Measurements from ENCODE around the gene CCL20.

Gene CCL20

DNA sequence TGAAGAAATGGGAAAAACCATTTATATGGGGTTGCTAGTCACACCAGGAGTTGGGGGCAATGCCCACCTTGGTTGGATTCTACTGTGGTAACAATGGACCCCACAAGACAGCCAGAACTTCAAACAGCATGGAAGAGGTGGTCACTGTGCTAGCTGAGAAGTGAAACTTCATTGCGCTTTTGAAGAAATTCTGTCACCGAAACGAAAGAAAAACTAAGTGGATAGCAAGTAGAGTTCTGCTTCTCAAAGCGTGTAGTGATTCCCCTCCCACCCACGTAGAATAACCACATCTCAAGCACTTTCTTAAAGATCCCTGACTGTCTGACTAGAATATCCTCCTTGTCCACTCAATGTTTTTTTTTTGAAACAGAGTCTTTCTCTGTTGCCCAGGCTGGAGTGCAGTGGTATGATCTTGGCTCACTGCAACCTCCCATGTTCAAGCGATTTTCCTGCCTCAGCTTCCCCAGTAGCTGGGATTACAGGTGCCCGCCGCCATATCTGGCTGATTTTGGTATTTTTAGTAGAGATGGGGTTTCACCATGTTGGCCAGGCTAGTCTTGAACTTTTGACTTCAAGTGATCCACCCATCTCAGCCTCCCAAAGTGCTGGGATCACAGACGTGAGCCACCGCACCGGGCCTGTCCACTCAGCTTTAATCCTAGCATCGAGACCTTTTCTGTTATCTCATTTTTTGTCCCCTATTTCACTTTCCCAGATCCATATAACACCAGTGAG lies 30.1 kb upstream of the CCL20 start:
- TF ChIP-seq NFIC (IDR thresholded peaks at IDR 0.05) (no peak), CREB1 (IDR thresholded peaks at IDR 0.05; ENCODE audit: low read depth) (no peak), RAD21 (IDR thresholded peaks at IDR 0.05; ENCODE audit: low read depth) (no peak), CEBPB (IDR thresholded peaks at IDR 0.05) (no peak), TEAD4 (IDR thresholded peaks at IDR 0.05) (no peak), TAF1 (IDR thresholded peaks at IDR 0.05; ENCODE audit: low read depth) (no peak), EP300 (IDR thresholded peaks at IDR 0.05; ENCODE audit: borderline replicate concordance) (no peak), MAX (IDR thresholded peaks at IDR 0.05) (no peak), YY1 (IDR thresholded peaks at IDR 0.05; ENCODE audit: low read depth) (no peak)

- TF ChIP-seq CREB1 (IDR thresholded peaks at IDR 0.05; ENCODE audit: low read depth) (no peak), TCF12 (IDR thresholded peaks at IDR 0.05; ENCODE audit: low read depth) (no peak), ZBTB7A (IDR thresholded peaks at IDR 0.05; ENCODE audit: low read depth) (no peak), NFIC (IDR thresholded peaks at IDR 0.05) (no peak; the same call in 1 of the 2 replicates), RAD21 (IDR thresholded peaks at IDR 0.05; ENCODE audit: low read depth) (no peak), EP300 (IDR thresholded peaks at IDR 0.05; ENCODE audit: borderline replicate concordance) (no peak), MAX (IDR thresholded peaks at IDR 0.05) (no peak), TEAD4 (IDR thresholded peaks at IDR 0.05) (no peak), CEBPB (IDR thresholded peaks at IDR 0.05) (no peak), TAF1 (IDR thresholded peaks at IDR 0.05; ENCODE audit: low read depth) (no peak), FOXM1 (IDR thresholded peaks at IDR 0.05; ENCODE audit: borderline replicate concordance, low read depth) (no peak), USF1 (IDR thresholded peaks at IDR 0.05) (no peak), YY1 (IDR thresholded peaks at IDR 0.05; ENCODE audit: low read depth) (no peak), EGR1 (IDR thresholded peaks at IDR 0.05) (no peak)
- TF ChIP-seq, protein P1, sequence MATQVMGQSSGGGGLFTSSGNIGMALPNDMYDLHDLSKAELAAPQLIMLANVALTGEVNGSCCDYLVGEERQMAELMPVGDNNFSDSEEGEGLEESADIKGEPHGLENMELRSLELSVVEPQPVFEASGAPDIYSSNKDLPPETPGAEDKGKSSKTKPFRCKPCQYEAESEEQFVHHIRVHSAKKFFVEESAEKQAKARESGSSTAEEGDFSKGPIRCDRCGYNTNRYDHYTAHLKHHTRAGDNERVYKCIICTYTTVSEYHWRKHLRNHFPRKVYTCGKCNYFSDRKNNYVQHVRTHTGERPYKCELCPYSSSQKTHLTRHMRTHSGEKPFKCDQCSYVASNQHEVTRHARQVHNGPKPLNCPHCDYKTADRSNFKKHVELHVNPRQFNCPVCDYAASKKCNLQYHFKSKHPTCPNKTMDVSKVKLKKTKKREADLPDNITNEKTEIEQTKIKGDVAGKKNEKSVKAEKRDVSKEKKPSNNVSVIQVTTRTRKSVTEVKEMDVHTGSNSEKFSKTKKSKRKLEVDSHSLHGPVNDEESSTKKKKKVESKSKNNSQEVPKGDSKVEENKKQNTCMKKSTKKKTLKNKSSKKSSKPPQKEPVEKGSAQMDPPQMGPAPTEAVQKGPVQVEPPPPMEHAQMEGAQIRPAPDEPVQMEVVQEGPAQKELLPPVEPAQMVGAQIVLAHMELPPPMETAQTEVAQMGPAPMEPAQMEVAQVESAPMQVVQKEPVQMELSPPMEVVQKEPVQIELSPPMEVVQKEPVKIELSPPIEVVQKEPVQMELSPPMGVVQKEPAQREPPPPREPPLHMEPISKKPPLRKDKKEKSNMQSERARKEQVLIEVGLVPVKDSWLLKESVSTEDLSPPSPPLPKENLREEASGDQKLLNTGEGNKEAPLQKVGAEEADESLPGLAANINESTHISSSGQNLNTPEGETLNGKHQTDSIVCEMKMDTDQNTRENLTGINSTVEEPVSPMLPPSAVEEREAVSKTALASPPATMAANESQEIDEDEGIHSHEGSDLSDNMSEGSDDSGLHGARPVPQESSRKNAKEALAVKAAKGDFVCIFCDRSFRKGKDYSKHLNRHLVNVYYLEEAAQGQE (IDR thresholded peaks at IDR 0.05; ENCODE audit: low read depth), result no peak
These were observed 28.3 kb upstream of the CCL20 start for GRCh38 chr2:227785293-227785692.

- TF ChIP-seq, protein P1 (IDR thresholded peaks at IDR 0.05; ENCODE audit: low read depth), result no peak
- TF ChIP-seq CREB1 (IDR thresholded peaks at IDR 0.05; ENCODE audit: low read depth), result no peak
- TF ChIP-seq TAF1 (IDR thresholded peaks at IDR 0.05; ENCODE audit: low read depth), result no peak
- no peak for TF ChIP-seq MAX (IDR thresholded peaks at IDR 0.05)
- no peak for TF ChIP-seq EGR1 (IDR thresholded peaks at IDR 0.05)
- no peak for TF ChIP-seq EP300 (IDR thresholded peaks at IDR 0.05; ENCODE audit: borderline replicate concordance)
- no peak for TF ChIP-seq CEBPB (IDR thresholded peaks at IDR 0.05)
- no peak for TF ChIP-seq NFIC (IDR thresholded peaks at IDR 0.05)
- no peak for TF ChIP-seq FOXM1 (IDR thresholded peaks at IDR 0.05; ENCODE audit: borderline replicate concordance, low read depth)
- no peak for TF ChIP-seq USF1 (IDR thresholded peaks at IDR 0.05)
- TF ChIP-seq TCF12 (IDR thresholded peaks at IDR 0.05; ENCODE audit: low read depth), result no peak
- no peak for TF ChIP-seq ZBTB7A (IDR thresholded peaks at IDR 0.05; ENCODE audit: low read depth)
- TF ChIP-seq RAD21 (IDR thresholded peaks at IDR 0.05; ENCODE audit: low read depth), result no peak
- no peak for TF ChIP-seq YY1 (IDR thresholded peaks at IDR 0.05; ENCODE audit: low read depth)
- TF ChIP-seq TEAD4 (IDR thresholded peaks at IDR 0.05), result no peak
These were observed 25.1 kb upstream of the CCL20 start for GRCh38 chr2:227788561-227789018.

DNA sequence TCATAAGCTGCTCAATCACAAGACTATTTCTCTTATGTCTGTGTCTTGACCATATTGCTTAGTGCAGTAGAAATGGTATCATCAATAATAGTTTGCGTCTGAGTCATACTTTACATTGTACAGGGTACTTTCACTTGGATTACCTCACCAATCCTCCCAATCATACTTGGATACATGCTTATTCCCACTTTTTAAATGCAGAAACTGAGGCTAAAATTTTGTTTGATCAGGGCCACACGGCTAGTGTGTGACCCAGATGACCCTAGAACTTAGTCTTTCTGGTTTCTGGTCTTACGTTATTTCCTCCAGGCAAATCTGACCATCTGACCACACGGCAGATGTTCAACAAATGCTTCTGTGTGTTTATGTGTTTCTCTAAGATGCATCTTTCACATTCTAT lies 23.8 kb upstream of the CCL20 start:
- no peak for TF ChIP-seq CREB1 (IDR thresholded peaks at IDR 0.05; ENCODE audit: low read depth)
- no peak for TF ChIP-seq RAD21 (IDR thresholded peaks at IDR 0.05; ENCODE audit: low read depth)
- TF ChIP-seq TEAD4 (IDR thresholded peaks at IDR 0.05), result no peak
- TF ChIP-seq EGR1 (IDR thresholded peaks at IDR 0.05), result no peak
- TF ChIP-seq NFIC (IDR thresholded peaks at IDR 0.05), result no peak
- TF ChIP-seq, protein P1 (IDR thresholded peaks at IDR 0.05; ENCODE audit: low read depth), result no peak
- TF ChIP-seq EP300 (IDR thresholded peaks at IDR 0.05; ENCODE audit: borderline replicate concordance), result no peak
- no peak for TF ChIP-seq ZBTB7A (IDR thresholded peaks at IDR 0.05; ENCODE audit: low read depth)
- TF ChIP-seq USF1 (IDR thresholded peaks at IDR 0.05), result no peak
- no peak for TF ChIP-seq TAF1 (IDR thresholded peaks at IDR 0.05; ENCODE audit: low read depth)
- no peak for TF ChIP-seq YY1 (IDR thresholded peaks at IDR 0.05; ENCODE audit: low read depth)
